Epidermal melanocyte (primary cell): ENCODE results near the gene ALPK1.
"Not testable (repeated sequence)": the region's sequence is repeated elsewhere in the genome, so short reads cannot be mapped to it uniquely, and the experiment has no call there.

Experiments used
- DNase-seq: peaks from one replicate; pipeline ENCODE4 v3.0.0; 2011; ENCODE audit warnings: low spot score; ENCODE audit not compliant: insufficient read length

Gene ALPK1

DNA sequence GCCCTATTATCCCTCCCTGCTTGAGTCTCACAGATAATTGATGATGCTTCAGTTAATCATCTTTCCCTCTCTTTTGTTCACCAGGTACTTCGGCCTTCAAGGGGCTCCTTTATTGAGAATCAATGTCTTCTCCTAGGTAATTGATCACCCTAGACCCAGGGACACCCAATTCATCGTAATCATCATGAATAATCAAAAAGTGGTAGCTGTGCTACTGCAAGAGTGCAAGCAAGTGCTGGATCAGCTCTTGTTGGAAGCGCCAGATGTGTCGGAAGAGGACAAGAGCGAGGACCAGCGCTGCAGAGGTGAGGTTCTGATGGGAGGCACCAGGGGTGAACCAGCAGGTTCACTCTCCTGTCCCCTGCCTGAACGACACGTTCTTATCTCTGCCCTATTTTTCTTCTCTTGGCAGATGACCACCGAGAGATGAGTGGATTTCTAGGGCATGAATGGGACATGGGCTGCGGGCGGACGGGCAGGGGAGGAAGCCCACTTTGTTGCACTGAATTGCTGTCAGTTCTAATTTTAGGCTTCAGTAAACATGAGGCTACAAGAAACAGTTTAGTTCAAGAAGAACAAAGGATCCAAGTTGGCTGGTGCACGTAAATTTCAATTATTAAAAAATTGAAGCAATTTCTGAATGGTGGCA is 80.5 kb downstream of the ALPK1 start:
- DNase-seq, result no peak

- no peak for DNase-seq
These were observed 81.1 kb downstream of the ALPK1 start for GRCh38 chr4:112378243-112378620.

DNA sequence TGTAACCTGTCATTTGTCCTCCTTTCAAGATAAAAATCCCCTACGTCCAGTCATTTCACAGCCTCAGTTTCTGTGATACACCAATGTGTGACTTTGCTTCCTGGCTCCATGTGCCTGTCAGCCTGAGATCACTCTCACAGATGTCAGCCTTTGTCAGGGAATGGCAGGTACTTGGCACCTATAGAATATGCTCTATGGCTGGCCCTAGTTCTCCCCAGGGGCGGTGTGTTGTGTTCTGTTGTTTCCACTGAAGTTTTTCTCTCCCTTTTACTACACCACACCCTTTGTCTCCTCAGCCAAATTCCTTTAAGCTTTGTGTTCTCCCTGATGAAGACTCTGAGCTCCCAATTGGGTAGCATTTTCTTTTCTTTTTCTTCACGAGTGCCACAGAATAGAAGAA is 81.7 kb downstream of the ALPK1 start:
- no peak for DNase-seq

GRCh38 chr4:112379306-112379705 is 82.1 kb downstream of the ALPK1 start:
- no peak for DNase-seq

DNA sequence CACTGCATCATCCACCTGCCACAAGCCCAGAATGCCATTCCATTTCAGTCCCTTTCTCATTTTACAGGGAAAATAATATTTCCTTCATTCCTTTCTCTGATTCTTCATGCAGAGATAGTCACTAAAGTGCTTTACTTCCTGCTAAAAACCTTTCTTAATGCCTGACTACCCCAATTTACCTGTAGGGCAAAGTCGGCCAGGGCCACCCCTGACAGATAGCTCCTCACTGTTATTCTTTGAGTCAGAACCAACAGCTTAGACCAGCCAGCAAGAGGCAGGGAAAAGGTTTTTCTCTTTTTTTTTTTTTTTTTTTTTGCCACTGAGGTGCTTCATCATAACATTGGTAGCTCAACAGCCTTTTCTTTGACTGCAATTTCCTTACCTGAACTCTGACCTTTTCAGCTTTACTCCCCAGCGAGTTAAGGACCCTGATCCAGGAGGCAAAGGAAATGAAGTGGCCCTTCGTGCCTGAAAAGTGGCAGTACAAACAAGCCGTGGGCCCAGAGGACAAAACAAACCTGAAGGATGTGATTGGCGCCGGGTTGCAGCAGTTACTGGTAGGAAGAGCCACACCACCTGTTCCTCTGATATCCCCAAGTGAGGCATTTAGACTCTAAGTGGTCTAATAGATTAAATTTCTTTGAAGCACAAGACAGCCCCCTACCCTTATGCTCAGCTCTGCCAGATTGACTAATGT is 85.0 kb downstream of the ALPK1 start:
- DNase-seq, result no peak

DNA sequence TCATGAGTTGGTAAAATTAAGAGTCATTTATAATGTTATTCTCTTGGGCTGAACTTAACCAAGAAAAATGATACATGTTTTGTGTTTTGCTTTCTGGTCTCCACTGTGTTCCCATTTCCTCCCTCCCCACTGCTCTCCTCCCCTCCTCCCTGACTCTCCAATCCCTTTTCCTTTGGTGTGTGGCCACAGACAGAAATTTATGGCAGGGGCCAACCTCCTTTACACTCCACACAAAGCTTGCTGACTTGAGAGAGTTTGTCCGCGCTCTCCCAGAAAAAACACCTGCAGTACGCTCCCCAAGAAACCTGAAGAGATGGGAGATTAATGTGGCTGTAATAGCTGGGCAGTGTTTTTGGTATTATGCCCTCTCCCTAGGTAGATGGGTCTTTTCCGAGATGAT is 88.9 kb downstream of the ALPK1 start:
- DNase-seq, result no peak

- DNase-seq, result no peak
These were observed 104.9 kb downstream of the ALPK1 start for GRCh38 chr4:112402098-112402497.

DNA sequence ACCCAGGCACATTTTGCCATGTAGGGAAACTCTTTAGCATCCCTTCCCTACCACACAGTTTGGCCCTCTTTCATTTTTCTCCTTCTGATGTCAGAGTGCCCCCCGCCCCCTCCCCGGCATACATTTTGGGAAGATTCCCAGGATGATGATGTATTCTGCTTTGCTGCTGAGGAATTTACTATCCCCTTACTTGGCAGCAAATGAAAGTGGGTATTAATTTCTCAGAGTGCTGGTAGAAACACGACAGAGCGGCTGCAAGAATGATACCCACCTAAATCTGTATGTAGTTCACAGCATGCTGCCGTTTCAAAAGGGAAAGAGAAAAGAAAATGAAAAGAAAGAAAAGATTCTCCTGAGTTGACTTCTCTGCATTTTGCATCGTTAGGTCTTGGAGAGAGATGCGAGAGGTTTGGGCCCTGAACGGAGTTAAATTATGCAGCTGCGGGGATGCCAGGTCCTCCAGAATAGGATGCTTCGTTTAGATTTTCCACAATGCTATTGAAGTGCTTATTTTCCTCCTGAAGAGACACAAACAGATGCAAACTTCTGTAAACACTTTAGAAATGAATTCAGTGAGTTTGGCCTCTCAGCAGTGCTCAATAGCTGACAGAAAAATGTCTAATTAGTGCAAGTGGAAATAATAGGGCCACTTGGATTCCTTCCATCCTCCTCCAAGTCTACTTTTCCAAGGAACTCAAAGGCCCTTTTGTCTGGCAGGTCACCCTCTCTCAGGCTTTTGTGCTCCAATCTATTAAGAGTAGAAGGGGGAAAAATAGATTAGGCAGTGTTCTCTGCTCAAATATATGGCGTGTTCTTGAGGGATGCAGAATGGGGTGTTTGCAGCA is 106.2 kb downstream of the ALPK1 start:
- DNase-seq, result no peak

- DNase-seq, result no peak
These were observed 113.2 kb downstream of the ALPK1 start for GRCh38 chr4:112410364-112410763.

DNA sequence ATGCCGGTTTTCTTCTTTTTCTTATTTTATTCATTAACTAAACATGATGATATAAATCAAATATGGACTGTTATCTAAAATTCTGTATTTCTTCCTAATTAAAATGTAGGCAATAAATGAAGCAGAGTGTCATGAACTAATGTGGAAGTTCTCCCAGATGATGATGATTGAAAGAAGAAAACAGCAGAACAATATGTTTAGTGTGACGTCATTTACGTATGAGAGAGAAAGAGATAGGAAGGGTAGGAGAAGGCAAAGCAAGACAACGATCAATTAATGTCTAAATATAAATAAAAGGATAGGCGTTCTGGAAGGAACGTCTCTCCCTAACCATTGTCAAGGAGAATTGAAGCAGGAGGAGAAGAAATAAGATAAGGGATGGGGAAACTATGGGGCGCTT is 113.6 kb downstream of the ALPK1 start:
- DNase-seq, result no peak

GRCh38 chr4:112411781-112412550 is 114.8 kb downstream of the ALPK1 start:
- no peak for DNase-seq

GRCh38 chr4:112416464-112416863 is 119.3 kb downstream of the ALPK1 start:
- no peak for DNase-seq

GRCh38 chr4:112418092-112418491 is 120.9 kb downstream of the ALPK1 start:
- DNase-seq, result no peak

DNA sequence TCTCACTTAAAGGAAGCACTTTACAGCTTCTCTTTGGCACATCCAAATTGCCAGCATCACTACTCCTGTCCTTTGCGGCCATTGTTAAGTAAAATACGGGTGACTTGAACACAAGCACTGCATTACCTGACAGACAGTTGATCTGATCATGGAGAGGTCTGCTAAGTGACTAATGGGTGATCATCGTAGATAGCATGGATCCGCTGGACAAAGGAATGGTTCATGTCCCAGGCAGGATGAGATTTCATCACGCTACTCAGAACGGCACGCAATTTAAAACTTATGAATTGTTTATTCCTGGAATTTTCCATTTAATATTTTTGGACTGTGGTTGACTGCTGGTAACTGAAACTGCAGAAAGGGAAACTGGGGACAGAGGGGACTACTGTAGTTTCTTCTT is 124.7 kb downstream of the ALPK1 start:
- DNase-seq, result no peak

DNA sequence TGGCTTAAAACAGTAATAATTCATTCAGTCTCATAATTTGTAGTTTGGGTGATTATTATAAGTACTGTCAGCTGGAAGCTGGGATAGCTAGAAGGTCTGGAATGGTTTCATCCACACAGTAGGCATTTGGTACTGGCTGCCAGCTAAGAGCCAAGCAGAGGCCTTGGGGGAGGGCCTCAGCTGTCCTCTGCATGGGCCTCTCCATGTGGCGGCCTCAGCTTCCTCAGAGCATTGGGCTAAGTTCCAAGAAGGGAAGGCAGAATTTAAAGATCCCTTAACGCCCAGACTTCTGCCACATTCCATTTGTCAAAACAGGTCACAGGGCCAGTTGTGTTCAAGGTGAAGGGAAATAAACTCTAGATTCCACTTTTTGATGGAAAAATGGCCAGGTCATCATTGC is 125.5 kb downstream of the ALPK1 start:
- DNase-seq, result no peak

- DNase-seq, result no peak
These were observed 126.4 kb downstream of the ALPK1 start for GRCh38 chr4:112423591-112423990.

- no peak for DNase-seq
These were observed 128.7 kb downstream of the ALPK1 start for GRCh38 chr4:112425823-112426222.

- DNase-seq, result no peak
These were observed 129.2 kb downstream of the ALPK1 start for GRCh38 chr4:112426416-112426815.

DNA sequence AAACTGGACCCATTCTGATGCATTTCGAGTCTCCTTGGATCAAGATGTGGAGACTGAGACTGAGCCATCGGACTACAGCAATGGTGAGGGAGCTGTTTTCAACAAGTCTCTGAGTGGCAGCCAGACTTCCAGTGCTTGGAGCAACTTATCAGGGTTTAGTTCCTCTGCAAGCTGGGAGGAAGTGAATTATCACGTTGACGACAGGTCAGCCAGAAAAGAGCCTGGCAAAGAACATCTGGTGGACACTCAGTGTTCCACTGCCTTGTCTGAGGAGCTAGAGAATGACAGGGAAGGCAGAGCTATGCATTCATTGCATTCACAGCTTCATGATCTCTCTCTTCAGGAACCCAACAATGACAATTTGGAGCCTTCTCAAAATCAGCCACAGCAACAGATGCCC is 134.0 kb downstream of the ALPK1 start:
- no peak for DNase-seq

DNA sequence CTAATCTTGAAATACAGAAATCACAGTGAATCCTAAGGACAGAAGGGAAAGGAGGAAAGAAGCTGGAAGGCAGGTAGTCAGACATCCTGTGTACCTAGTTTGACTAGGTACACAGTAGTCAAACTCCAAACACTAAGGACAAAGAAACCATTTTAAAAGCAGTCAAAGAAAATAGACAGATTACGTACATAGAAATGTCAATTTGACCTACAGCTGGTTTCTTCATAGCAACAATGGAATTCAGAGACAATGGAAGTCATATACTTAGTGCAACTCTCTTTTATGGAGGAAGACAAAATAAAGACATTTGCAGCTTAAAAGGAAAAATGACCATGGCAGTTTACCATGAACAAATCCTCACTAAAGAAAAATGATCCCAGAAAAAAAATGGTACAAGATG is 139.8 kb downstream of the ALPK1 start:
- no peak for DNase-seq

DNA sequence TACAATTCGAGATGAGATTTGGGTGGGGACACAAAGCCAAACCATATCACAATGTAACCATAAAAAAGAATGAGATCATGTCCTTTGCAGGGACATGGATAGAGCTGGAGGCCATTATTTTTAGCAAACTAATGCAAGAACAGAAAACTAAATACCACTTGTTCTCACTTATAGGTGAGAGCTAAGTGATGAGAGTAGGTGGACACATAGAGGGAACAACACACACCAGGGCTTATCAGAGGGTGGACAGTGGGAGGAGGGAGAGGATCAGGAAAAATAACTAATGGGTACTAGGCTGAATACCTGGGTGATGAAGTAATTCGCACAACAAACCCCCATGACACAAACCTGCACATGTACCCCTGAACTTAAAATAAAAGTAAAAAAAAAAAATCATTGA is 145.1 kb downstream of the ALPK1 start:
- DNase-seq, result not testable (repeated sequence)
